Retina (tissue), 1 donor: ENCODE results near the gene SCAP.

ENCODE experiments used
- DNase-seq: peaks from one replicate; pipeline ENCODE4 v3.0.0-alpha.2; 2016

The SCAP gene

GRCh38 chr3:47430606-47431005, 45.1 kb downstream of the SCAP start:
- no peak for DNase-seq

- no peak for DNase-seq
Observed at GRCh38 chr3:47429476-47430270, 46.1 kb downstream of the SCAP start.

- DNase-seq: no peak
Observed at GRCh38 chr3:47428662-47429061, 47.1 kb downstream of the SCAP start.

- DNase-seq: no peak
Observed at GRCh38 chr3:47427866-47428265, 47.9 kb downstream of the SCAP start.

GRCh38 chr3:47425959-47426358, 49.8 kb downstream of the SCAP start:
- DNase-seq: no peak

- no peak for DNase-seq
Observed at GRCh38 chr3:47425383-47425778, 50.4 kb downstream of the SCAP start.

- DNase-seq: no peak
Observed at GRCh38 chr3:47424434-47425382, 51.0 kb downstream of the SCAP start.

- no peak for DNase-seq
Observed at GRCh38 chr3:47423548-47424145, 52.1 kb downstream of the SCAP start.

GRCh38 chr3:47422743-47423142, 53.0 kb downstream of the SCAP start:
- no peak for DNase-seq

GRCh38 chr3:47421741-47422649, 53.7 kb downstream of the SCAP start:
- no peak for DNase-seq

- DNase-seq: peak; percentile 86
Observed at GRCh38 chr3:47420511-47421484, 54.9 kb downstream of the SCAP start.

- no peak for DNase-seq
Observed at GRCh38 chr3:47420044-47420430, 55.7 kb downstream of the SCAP start.

GRCh38 chr3:47419083-47420043, 56.4 kb downstream of the SCAP start:
- DNase-seq: no peak

- no peak for DNase-seq
Observed at GRCh38 chr3:47418167-47419082, 57.3 kb downstream of the SCAP start.

- DNase-seq: no peak
Observed at GRCh38 chr3:47416041-47416440, 59.7 kb downstream of the SCAP start.

GRCh38 chr3:47414666-47415587, 60.8 kb downstream of the SCAP start:
- no peak for DNase-seq

- DNase-seq: no peak
Observed at GRCh38 chr3:47414161-47414564, 61.6 kb downstream of the SCAP start.

- no peak for DNase-seq
Observed at GRCh38 chr3:47413751-47414150, 62.0 kb downstream of the SCAP start.
